Gastrocnemius medialis (tissue), 4 donors: ENCODE data around the gene WEE2. TPM values are rescaled to one million over a fixed set of nuclear protein-coding genes. Genes with fewer than 3 reads are reported as not detected.

Experiments
- ATAC-seq, 2 donors: fragments of 150-250 bp; one replicate each; pipeline ENCODE4 v1.9.1; 2016
- DNase-seq, 2 donors: peaks; one replicate each; pipeline ENCODE4 v3.0.0-alpha.2; 2019
- H3K27ac ChIP-seq, 4 donors: fragments of 200-600 bp; sonication (generic); 1 replicate in 1 of 4; 2 replicates in 3 of 4; pipeline ENCODE4 v1.5.1; 2016 to 2018; ENCODE audit warnings: mild to moderate bottlenecking in 2 of 4, moderate library complexity in 1 of 4
- H3K27me3 ChIP-seq, 3 donors: fragments of 200-600 bp; sonication (generic) in 2 of 3; 1 replicate in 1 of 3; 2 replicates in 2 of 3; pipeline versions ENCODE4 v1.5.1 to v1.6.0; 2016 to 2019; ENCODE audit warnings: mild to moderate bottlenecking in 1 of 3, moderate library complexity in 1 of 3
- H3K36me3 ChIP-seq, 2 donors: fragments of 200-600 bp; sonication (generic) in 1 of 2; one replicate each; pipeline ENCODE4 v1.5.1; 2017 to 2018
- H3K4me1 ChIP-seq, 2 donors: fragments of 200-600 bp; sonication (generic) in 1 of 2; one replicate each; pipeline ENCODE4 v1.5.1; 2016 to 2017; ENCODE audit warnings: mild to moderate bottlenecking in 2 of 2
- H3K4me3 ChIP-seq, 4 donors: fragments of 200-600 bp; sonication (generic) in 3 of 4; 1 replicate in 1 of 4; 2 replicates in 3 of 4; pipeline ENCODE4 v1.5.1; 2016 to 2019; ENCODE audit warnings: mild to moderate bottlenecking in 2 of 4
- H3K9me3 ChIP-seq, 3 donors: fragments of 200-600 bp; sonication (generic) in 2 of 3; 1 replicate in 1 of 3; 2 replicates in 2 of 3; pipeline ENCODE4 v1.5.1; 2016 to 2019
- POLR2A ChIP-seq, 2 donors: fragments of 450-650 bp; IDR thresholded peaks; one replicate each; pipeline ENCODE4 v1.6.1; 2017; ENCODE audit warnings: antibody characterized with exemption in 2 of 2, mild to moderate bottlenecking in 2 of 2, moderate library complexity in 2 of 2
- in situ Hi-C, 4 donors: fragments of 200-750 bp; cut with MboI; loops; one replicate each; pipeline versions ENCODE4 v1.15.0 to v1.8.0; 2017; ENCODE audit warnings: low sequenced_read_pairs in 4 of 4
- intact Hi-C: fragments of 100-400 bp; cut with DNase I; formaldehyde crosslinking; loops from one replicate; pipeline ENCODE4 v1.15.1; 2023; ENCODE audit warnings: low total_unique reads
- total RNA-seq, 4 donors: library from RNA; depleted of rRNA; stranded (reverse); fragments of >200 nt; gene quantifications; one replicate each; pipeline versions ENCODE4 v1.1.0 to v1.2.3, GENCODE V29; 2016
- TF ChIP-seq, protein P1 (sequence below), 5 experiments: fragments of 450-650 bp in 3 of 5; fragments of 200-600 bp in 2 of 5; sonication (generic) in 2 of 5; IDR thresholded peaks in 4 of 5; conservative IDR thresholded peaks in 1 of 5; 1 replicate in 4 of 5; 2 replicates in 1 of 5; pipeline ENCODE4 v1.5.1; 2016 to 2019; ENCODE audit warnings: antibody characterized with exemption in 5 of 5, mild to moderate bottlenecking in 3 of 5, moderate library complexity in 3 of 5

WEE2 gene
- total RNA-seq, 4 donors from 2014 or later, result not detected

DNA sequence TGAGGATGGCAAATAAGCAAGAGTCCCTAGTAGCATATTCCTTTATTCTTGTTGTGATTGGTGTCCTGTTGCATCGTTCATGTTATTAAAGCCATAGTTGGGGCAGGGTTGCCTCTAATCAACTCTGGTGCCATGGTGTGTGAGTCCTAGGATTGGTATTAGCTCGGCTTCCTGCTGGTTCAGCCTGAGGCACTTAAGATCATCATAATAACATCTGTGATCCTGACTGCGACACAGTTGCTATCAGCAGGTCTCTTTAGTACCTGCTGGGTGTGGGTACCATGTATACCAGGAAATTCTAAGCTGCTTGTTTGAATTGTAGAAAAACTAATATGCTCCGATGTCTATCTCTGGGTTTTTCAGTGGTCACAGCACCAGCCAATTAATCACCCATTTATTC is 1.6 kb downstream of the WEE2 start:
- in situ Hi-C loops (no loop called here), intact Hi-C loops (no loop called here)
- Histone ChIP-seq H3K9me3 (no peaks in the 10 kb centered on the region), H3K36me3 (no peaks in the 10 kb centered on the region), H3K4me1 (peaks cover 0 to 14% of the 10 kb centered on the region in 2 donors), H3K27ac (peak overlapping the region; percentile 20 to 68 (median 44)), H3K27me3 (no peaks in the 10 kb centered on the region), H3K4me3 (no peak overlapping the region)
- ATAC-seq (no peak), DNase-seq (no peak)
- no peak for TF ChIP-seq POLR2A (IDR thresholded peaks at IDR 0.05)
- TF ChIP-seq, protein P1, sequence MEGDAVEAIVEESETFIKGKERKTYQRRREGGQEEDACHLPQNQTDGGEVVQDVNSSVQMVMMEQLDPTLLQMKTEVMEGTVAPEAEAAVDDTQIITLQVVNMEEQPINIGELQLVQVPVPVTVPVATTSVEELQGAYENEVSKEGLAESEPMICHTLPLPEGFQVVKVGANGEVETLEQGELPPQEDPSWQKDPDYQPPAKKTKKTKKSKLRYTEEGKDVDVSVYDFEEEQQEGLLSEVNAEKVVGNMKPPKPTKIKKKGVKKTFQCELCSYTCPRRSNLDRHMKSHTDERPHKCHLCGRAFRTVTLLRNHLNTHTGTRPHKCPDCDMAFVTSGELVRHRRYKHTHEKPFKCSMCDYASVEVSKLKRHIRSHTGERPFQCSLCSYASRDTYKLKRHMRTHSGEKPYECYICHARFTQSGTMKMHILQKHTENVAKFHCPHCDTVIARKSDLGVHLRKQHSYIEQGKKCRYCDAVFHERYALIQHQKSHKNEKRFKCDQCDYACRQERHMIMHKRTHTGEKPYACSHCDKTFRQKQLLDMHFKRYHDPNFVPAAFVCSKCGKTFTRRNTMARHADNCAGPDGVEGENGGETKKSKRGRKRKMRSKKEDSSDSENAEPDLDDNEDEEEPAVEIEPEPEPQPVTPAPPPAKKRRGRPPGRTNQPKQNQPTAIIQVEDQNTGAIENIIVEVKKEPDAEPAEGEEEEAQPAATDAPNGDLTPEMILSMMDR (IDR thresholded peaks at IDR 0.05 in 4 of 5, conservative IDR thresholded peaks at IDR 0.05 in 1 of 5), result no peak

DNA sequence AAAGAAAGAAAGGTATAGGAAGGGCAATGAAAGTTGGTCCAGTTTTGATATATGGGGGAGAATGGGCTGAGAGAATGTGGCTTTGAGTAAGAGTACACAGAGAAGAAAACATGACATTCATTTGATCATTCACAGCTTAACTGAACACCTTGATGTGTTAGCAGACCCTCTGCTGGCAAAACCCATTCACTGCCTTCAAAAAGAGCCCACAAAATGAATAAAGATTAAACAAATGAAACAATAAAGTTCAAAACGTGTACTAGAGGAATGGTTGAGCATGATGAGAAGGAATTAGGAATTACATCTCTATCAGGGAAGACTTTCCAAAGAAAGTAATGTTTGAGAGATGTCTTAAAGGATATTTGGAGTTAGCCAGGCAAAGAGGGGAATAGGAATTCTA is 2.1 kb downstream of the WEE2 start:
- no peak for ATAC-seq
- no peaks in the 10 kb centered on the region for H3K9me3 ChIP-seq
- in situ Hi-C loops, result no loop called here

DNA sequence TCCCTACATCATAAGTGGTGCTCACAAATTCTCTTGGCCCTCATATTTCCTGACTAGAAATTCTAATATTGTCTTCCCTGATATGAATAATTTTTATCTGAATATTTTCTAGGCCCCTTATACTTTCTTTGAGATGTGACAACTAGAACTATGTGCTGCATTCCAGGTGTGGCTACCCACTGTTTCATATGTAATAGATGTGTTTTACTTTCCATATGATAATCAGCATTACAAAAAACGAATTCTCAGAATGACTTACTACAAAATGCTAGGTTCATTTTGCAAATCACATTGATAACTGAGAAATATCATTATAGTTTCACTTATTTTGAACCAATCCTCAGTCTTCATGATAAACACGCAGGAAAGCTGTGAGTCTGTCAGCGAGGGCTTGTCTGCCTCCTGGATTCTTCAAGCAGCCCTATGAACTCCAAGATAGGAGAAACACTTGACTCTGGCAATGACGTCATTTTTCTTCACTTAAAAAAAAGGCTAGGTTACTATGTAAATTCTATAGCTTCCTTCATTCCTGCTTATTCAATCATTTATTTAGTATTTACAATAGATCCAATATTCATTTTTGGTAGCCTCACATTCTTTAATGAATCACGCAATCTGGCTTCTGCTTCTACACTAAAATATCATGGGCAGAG is 4.6 kb downstream of the WEE2 start:
- no peaks in the 10 kb centered on the region for H3K27me3 ChIP-seq
- in situ Hi-C loops (no loop called here), intact Hi-C loops (no loop called here)
- no peak overlapping the region for H3K4me3 ChIP-seq
- peaks cover 0 to 14% of the 10 kb centered on the region in 2 donors for H3K4me1 ChIP-seq
- H3K9me3 ChIP-seq, result no peaks in the 10 kb centered on the region
- ATAC-seq, result no peak
- TF ChIP-seq, protein P1 (IDR thresholded peaks at IDR 0.05 in 4 of 5, conservative IDR thresholded peaks at IDR 0.05 in 1 of 5), result no peak
- TF ChIP-seq POLR2A (IDR thresholded peaks at IDR 0.05), result no peak
- H3K27ac ChIP-seq, result no peak overlapping the region
- DNase-seq, result no peak
- no peaks in the 10 kb centered on the region for H3K36me3 ChIP-seq

More for the DNA sequence above, 2.1 kb downstream of the WEE2 start:
- TF ChIP-seq, protein P1 (IDR thresholded peaks at IDR 0.05 in 4 of 5, conservative IDR thresholded peaks at IDR 0.05 in 1 of 5), result no peak
- no peak for TF ChIP-seq POLR2A (IDR thresholded peaks at IDR 0.05)
- no peak for DNase-seq
- Histone ChIP-seq H3K4me3 (no peak overlapping the region), H3K27me3 (no peaks in the 10 kb centered on the region), H3K36me3 (no peaks in the 10 kb centered on the region), H3K27ac (no peak overlapping the region), H3K4me1 (peaks cover 0 to 14% of the 10 kb centered on the region in 2 donors)
- intact Hi-C loops, result no loop called here

DNA sequence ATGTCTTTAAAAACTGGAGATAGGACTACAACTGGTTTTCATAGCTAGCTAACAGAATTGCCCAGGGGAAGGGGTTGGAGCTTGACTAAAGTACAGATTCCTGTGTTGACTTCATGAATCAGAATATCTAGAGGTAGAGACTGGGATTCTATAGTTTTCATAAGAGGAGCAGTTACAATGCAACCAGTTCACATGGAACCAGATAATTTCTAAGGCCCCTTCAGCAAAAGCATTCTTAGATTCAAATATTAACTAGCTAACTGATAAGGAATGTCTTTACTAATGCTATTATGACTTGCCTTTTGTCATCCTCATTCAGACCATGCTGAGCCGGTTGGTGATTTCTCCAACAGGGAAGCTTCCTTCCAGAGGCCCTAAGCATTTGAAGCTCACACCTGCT is 5.7 kb downstream of the WEE2 start:
- Histone ChIP-seq H3K4me3 (no peak overlapping the region), H3K36me3 (no peaks in the 10 kb centered on the region), H3K4me1 (peaks cover 0 to 13% of the 10 kb centered on the region in 2 donors), H3K27me3 (no peaks in the 10 kb centered on the region), H3K9me3 (no peaks in the 10 kb centered on the region), H3K27ac (no peak overlapping the region)
- intact Hi-C loops, result no loop called here
- ATAC-seq (no peak), DNase-seq (no peak)
- TF ChIP-seq, protein P1 (IDR thresholded peaks at IDR 0.05 in 4 of 5, conservative IDR thresholded peaks at IDR 0.05 in 1 of 5), result no peak
- no peak for TF ChIP-seq POLR2A (IDR thresholded peaks at IDR 0.05)
- in situ Hi-C loops, result no loop called here

DNA sequence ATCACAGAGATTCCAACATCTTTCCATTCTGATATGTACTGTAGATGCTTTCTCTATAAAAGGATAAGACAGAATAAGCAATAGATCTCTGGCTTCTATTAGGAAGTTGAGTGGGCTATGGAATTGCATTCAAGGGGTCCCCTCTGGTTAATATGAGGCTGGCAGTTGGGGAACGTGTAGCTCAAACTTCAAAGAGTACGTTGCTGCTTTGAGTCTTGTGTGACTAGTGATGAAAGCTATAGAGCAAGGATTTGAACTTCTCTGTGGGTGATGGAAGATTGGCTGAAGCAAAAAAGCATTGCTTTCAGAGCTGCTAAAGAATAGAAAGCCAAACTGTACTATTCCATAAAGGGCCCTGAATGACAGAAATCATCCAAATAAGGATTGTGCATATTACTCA is 6.4 kb downstream of the WEE2 start:
- no peaks in the 10 kb centered on the region for H3K27me3 ChIP-seq
- intact Hi-C loops (no loop called here), in situ Hi-C loops (no loop called here)
- no peak for DNase-seq
- H3K4me3 ChIP-seq, result no peak overlapping the region
- peaks cover 0 to 6% of the 10 kb centered on the region in 2 donors for H3K4me1 ChIP-seq
- TF ChIP-seq POLR2A (IDR thresholded peaks at IDR 0.05), result no peak
- TF ChIP-seq, protein P1 (IDR thresholded peaks at IDR 0.05 in 4 of 5, conservative IDR thresholded peaks at IDR 0.05 in 1 of 5), result no peak
- no peaks in the 10 kb centered on the region for H3K36me3 ChIP-seq
- ATAC-seq, result no peak
- no peak overlapping the region for H3K27ac ChIP-seq
- no peaks in the 10 kb centered on the region for H3K9me3 ChIP-seq
